ENCODE results near the gene TBC1D3D. TPM values are rescaled to one million over a fixed set of nuclear protein-coding genes. Genes with fewer than 3 reads are reported as not detected.
"Not testable (repeated sequence)": the region's sequence is repeated elsewhere in the genome, so short reads cannot be mapped to it uniquely, and the experiment has no call there.

Gene TBC1D3D
- total RNA-seq: 1 to 10 TPM in 1 of 2 donors, not detected in 1; 4.4 TPM

DNA sequence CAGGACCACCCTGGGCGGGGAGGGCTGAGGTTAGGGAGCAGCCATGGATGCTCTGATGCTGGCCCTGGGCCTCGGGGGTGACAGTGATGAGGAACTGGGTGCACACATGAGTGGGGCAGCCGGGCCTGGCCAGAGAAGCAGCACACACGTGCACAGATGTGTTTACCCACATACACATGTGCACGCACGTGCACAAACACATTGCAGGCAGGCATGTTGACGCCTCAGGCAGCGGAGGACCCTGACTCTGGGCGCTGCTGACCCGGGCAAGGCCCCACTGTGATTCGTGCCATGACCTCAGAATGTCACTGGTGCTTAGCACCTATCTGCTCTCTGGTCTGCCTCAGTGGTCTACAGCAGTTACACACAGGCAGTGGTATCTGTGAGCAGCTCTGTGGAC, at the start of gene TBC1D3D:
Gene TBC1D3D (plus strand): TSS at position 301 of the 400 bp plus-strand sequence. CDS start 1,585 bp downstream, outside the sequence.
- not testable (repeated sequence) for H3K9me3 Mint-ChIP-seq, H3K27me3 Mint-ChIP-seq

DNA sequence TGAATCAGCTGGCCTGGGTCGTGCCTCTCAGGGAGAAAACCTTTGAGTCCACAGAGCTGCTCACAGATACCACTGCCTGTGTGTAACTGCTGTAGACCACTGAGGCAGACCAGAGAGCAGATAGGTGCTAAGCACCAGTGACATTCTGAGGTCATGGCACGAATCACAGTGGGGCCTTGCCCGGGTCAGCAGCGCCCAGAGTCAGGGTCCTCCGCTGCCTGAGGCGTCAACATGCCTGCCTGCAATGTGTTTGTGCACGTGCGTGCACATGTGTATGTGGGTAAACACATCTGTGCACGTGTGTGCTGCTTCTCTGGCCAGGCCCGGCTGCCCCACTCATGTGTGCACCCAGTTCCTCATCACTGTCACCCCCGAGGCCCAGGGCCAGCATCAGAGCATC, 14.8 kb upstream of the TBC1D3D start, which contains the start of gene TBC1D3L:
Gene TBC1D3L (minus strand): TSS at position 101 of the 400 bp plus-strand sequence. CDS start 1,540 bp downstream, outside the sequence.
- not testable (repeated sequence) for DNase-seq (ENCODE audit: low spot score); ATAC-seq; H3K27me3 Mint-ChIP-seq; H3K27ac Mint-ChIP-seq; H3K4me3 Mint-ChIP-seq; H3K4me1 Mint-ChIP-seq (ENCODE audit: low read depth in 2 of 2); H3K36me3 Mint-ChIP-seq; H3K9me3 Mint-ChIP-seq

More for the DNA sequence above, at the start of gene TBC1D3D:
- H3K36me3 Mint-ChIP-seq; H3K27ac Mint-ChIP-seq; ATAC-seq; DNase-seq (ENCODE audit: low spot score); H3K4me1 Mint-ChIP-seq (ENCODE audit: low read depth in 2 of 2); H3K4me3 Mint-ChIP-seq: not testable (repeated sequence)

Other genes starting within 250 kb of the TBC1D3D start
- not detected for gene TBC1D3K, start 79.6 kb upstream of the TBC1D3D start, total RNA-seq
- 10 to 100 TPM; 10.0 to 14.0 TPM for gene TBC1D3L, start 14.9 kb upstream of the TBC1D3D start, total RNA-seq
- not detected for gene TBC1D3C, start 64.7 kb downstream of the TBC1D3D start, total RNA-seq
- gene TBC1D3E, start 124.0 kb downstream of the TBC1D3D start, total RNA-seq: 10 to 100 TPM in 1 of 2 donors, not detected in 1; 13.3 TPM
- gene TBC1D3, start 188.6 kb downstream of the TBC1D3D start, total RNA-seq: 1 to 10 TPM in 1 of 2 donors, not detected in 1; 3.9 TPM

All from natural killer cell treated with Interleukin-12 subunit alpha and Interleukin-12 subunit beta and Interleukin-15 and Interleukin-18, amount 100 ng/mL, for 72 hours (primary cell).